H1 (cell line): ENCODE measurements around the gene OR7D2. TPM values are rescaled to one million over a fixed set of nuclear protein-coding genes. Genes with fewer than 3 reads are reported as not detected.

Source experiments
- ASH2L ChIP-seq: fragments of 200-600, 300-600 bp; sonication (generic); IDR thresholded peaks from one replicate; pipeline ENCODE4 v1.7.1; 2017; ENCODE audit warnings: low read length
- ATF3 ChIP-seq: IDR thresholded peaks from 2 replicates; pipeline ENCODE4 v1.6.1; 2011; ENCODE audit warnings: low read depth, mild to moderate bottlenecking, low read length; ENCODE audit not compliant: insufficient read depth
- EP300 ChIP-seq, 2 experiments: IDR thresholded peaks; 1 replicate in 1 of 2; 2 replicates in 1 of 2; pipeline ENCODE4 v1.6.1; 2011 to 2012; ENCODE audit warnings: low read depth in 2 of 2, low read length in 2 of 2, mild to moderate bottlenecking in 2 of 2, borderline replicate concordance in 1 of 2, inconsistent platforms in 1 of 2, moderate library complexity in 1 of 2
- KDM1A ChIP-seq: fragments of 200-600, 300-600 bp; sonication (generic); IDR thresholded peaks from 2 replicates; pipeline ENCODE4 v1.7.1; 2016; ENCODE audit warnings: mild to moderate bottlenecking, low read length, borderline replicate concordance
- PHF8 ChIP-seq: fragments of 200-600 bp; sonication (generic); conservative IDR thresholded peaks from 2 replicates; pipeline ENCODE4 v1.7.1; 2012; ENCODE audit warnings: low read depth, mild to moderate bottlenecking, inconsistent platforms, low read length, moderate library complexity
- SIN3A ChIP-seq, 2 experiments: IDR thresholded peaks in 1 of 2; conservative IDR thresholded peaks in 1 of 2; 2 replicates each; pipeline ENCODE4 v1.6.1; 2011 to 2012; ENCODE audit warnings: low read length in 2 of 2, improper control_type of control experiment in 1 of 2, low read depth in 1 of 2, mild to moderate bottlenecking in 1 of 2
- polyA plus RNA-seq, 7 experiments: library from polyadenylated mRNA; depleted of rRNA in 3 of 7; stranded (reverse) in 5 of 7; unstranded in 2 of 7; fragments of >200 nt in 5 of 7; fragments of 200-250 nt in 2 of 7; gene quantifications; 1 replicate in 5 of 7; 2 replicates in 1 of 7; 4 replicates in 1 of 7; pipeline versions ENCODE4 v1.2.1 to v1.2.3, GENCODE V29; 2011 to 2013; ENCODE audit warnings: missing spikeins in 2 of 7, mixed read lengths in 2 of 7
- total RNA-seq: library from RNA; stranded (reverse); fragmentation: NEBNext Ultra II Directional; extraction: Animal tissue kit (Norgen Biotek cat#: 25700); gene quantifications from 2 replicates; pipeline ENCODE4 v1.2.1, GENCODE V29; 2021
- TF ChIP-seq, protein P1 (sequence below): IDR thresholded peaks from 2 replicates; pipeline ENCODE4 v1.6.1; 2012; ENCODE audit warnings: inconsistent platforms

Gene OR7D2
- total and polyA plus RNA-seq, 2 of the 8 experiments (the other 6 are each of a cell fraction or from before 2014, with no cell fraction given), result 0.02 TPM; not detected in 1

DNA sequence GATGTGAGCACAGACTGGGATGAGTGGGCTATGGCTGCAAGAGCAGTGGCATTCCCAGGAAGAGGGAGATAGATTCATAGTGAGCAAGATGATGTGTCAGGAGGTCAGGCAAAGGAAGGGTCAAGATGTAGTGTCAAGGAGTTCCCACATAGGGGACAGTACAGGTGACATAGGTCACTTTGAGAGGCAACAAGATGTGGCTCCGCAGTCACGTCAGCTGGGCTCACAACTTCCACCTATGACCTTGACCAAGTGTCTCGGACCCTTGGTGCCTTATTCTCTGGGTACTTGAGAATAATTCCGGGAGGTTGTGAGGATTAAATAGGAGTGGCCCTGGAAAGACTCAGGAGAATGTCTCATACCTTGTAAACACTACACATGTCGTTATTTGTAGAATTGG lies 28.1 kb upstream of the OR7D2 start (continued):
- TF ChIP-seq PHF8 (no peak), ASH2L (no peak), ATF3 (no peak), EP300 (IDR thresholded peaks at IDR 0.05; ENCODE audit: borderline replicate concordance in 1 of 2, low read depth in 2 of 2, low read length in 2 of 2) (no peak), SIN3A (conservative IDR thresholded peaks at IDR 0.05 in 1 of 2, IDR thresholded peaks at IDR 0.05 in 1 of 2; ENCODE audit: low read depth in 1 of 2, low read length in 2 of 2) (no peak), KDM1A (no peak)
- TF ChIP-seq, protein P1, sequence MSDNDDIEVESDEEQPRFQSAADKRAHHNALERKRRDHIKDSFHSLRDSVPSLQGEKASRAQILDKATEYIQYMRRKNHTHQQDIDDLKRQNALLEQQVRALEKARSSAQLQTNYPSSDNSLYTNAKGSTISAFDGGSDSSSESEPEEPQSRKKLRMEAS, result no peak
